ENCODE results near the gene ATG9B.
A peak's percentile ranks its signal among the peaks of the same experiment; 100 is the strongest.

The ATG9B gene

GRCh38 chr7:150977382-150978125 is 46.7 kb downstream of the ATG9B start:
- peak; percentile 14 for DNase-seq

- peak; percentile 28 for DNase-seq
Measured at GRCh38 chr7:150976529-150977381, 47.5 kb downstream of the ATG9B start.

DNA sequence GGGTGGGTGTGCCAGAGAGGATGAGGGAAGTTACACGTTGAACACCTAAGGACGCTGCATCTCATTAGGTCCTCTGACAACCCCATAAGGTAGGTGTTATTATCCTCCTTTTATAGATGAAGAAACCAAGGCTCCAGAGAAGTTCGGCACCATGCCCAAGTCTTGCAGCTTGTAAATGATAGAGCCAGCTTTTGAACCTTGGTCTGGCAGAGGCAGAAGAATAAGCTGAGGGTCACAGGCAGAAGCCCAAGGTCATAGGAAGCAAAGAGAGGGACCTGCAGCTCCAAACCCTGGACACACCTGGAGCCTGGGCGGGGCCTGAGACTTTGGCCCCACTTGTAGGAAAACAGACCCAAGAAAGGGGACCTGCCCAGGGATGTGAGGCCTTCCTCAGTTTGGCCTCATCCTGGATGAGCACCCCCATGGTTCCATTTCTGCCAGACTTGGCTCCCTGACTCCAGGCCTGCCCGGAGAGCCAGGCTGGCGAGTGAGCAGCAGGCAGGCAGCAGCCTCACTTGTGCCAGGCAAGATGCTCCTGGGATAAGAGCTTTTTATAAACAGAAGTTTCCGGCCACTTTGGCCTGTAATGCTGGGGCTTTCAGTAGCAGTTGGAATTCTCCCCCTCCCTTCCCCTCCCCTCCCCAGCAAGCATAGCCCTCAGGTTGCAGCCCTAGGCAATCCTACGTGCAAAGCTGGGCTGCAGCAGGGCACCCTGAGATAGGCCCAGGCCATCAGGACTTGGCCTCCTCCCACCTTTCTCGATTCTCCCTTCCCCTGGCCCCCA is 48.6 kb downstream of the ATG9B start:
- DNase-seq, result peak; percentile 30

GRCh38 chr7:150974468-150975391 is 49.6 kb downstream of the ATG9B start:
- DNase-seq, result peak; percentile 30

GRCh38 chr7:150973571-150974451 is 50.5 kb downstream of the ATG9B start:
- peak; percentile 31 for DNase-seq

GRCh38 chr7:150972741-150973140 is 51.6 kb downstream of the ATG9B start:
- peak; percentile 25 for DNase-seq

- DNase-seq, result no peak
Measured at GRCh38 chr7:150972023-150972468, 52.2 kb downstream of the ATG9B start.

GRCh38 chr7:150971242-150972022 is 52.9 kb downstream of the ATG9B start:
- DNase-seq, result peak; percentile 42

- no peak for DNase-seq
Measured at GRCh38 chr7:150970424-150970823, 53.9 kb downstream of the ATG9B start.

GRCh38 chr7:150969475-150969874 is 54.8 kb downstream of the ATG9B start:
- DNase-seq, result peak; percentile 41

DNA sequence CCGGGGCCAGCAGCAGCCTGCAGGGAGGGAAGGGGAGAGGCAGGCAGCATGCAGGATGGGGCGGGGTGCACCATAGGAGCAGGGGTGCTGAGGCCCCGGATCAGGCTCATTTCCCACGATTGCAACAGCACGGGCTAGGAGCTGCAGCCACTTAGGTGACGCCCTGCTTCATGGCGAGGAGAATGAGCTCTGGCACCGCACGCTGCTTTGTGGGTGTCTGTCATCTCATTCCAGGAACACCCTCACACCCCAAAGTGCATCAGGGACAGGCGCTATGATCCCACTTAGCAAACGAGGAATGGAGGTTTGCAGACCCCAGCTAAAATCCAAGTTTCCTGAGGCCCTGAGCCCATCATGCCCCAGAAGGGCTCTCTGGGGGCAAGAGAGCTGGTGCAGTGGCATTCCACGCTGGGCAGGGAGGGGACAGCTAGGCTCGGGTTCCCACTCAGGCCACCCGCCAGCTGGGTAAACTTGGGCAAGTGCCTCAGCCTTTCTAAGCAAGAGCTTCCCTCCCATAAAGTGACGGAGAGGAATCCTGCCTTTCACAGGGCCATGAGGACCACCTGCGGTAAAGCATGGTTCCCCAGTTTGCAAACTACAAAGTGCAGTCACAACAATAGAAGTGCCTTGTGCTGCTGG is 55.4 kb downstream of the ATG9B start:
- DNase-seq, result peak; percentile 41

DNA sequence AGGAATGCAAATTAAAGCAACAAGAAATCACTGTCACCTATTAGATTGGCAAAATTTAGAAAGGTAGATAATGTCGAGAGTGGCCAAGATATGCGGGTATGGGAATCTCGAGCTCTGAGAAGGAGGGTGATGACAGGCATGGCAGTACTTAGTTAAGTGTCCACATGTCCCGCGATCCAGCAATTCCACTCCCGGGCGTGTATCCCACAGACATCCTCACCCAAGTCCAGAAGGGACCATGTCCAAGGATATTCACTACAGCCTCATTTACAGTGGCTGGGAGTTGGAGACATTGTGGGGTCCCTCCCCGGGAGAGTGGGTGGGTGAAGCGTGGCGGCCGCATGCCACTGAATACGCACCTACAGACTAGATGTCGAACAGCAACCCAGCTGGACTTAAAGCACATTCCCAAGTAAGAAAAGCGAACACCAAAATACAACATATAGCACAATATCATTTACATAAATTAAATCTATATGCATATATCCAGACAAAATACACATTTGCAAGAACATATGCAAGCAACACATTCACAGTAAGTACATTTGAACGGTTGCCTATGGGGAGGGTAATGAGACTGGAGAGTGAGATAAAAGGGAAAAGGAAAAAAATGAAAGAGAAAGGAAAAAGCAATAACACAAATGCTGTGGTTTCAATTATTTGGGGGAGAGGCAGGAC is 56.1 kb downstream of the ATG9B start:
- no peak for DNase-seq

- DNase-seq, result no peak
Measured at GRCh38 chr7:150967349-150967748, 56.9 kb downstream of the ATG9B start.

DNA sequence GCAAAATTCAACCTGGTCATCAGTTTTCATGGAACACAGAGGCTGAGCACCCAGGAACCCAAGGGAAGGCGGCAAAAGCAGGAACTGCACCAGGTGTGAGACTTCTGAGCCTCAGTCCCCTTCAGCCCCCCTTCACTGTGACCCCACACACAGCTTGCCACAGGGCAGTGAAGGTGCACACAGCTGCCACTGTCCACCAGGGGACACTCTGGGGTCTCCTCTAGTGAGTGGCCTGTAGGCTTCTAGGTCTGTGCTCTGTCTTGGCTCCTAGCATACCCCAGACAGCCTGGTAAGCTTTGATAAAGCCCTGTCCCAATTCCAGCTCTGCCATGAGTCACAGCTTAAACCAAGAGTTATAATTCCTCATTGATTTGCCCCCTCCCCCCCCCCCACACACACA is 58.3 kb downstream of the ATG9B start:
- DNase-seq, result no peak

DNA sequence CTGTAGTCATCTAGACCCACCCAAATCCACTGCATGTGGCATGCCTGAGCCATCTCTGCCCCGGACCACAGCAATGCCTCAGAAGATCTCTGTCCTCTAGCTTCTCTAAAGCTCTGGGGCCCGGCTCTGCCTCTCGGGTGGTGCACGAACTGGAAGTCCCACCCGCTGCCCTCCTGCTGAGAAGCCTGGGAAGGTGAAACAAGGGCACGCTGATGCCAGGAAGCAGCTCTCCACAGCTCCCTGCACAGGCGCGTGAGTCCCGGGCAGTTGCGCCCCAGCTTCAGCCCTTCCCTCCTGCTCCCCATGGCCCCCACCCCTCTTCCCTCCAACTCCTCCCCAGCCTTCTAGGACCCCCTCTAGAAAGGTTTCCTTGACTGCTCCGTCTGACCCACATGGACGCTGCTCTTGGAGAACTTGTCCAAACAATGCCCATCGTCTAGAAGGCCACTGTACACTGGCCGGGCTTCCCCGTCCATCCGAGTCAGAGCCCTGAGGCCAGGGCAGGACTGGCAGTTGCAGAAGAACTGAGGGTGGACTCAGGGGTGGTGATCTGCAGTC is 58.9 kb downstream of the ATG9B start:
- no peak for DNase-seq
